ENCODE measurements around the gene E2F4.
A peak's percentile ranks its signal among the peaks of the same experiment; 100 is the strongest.

The E2F4 gene

DNA sequence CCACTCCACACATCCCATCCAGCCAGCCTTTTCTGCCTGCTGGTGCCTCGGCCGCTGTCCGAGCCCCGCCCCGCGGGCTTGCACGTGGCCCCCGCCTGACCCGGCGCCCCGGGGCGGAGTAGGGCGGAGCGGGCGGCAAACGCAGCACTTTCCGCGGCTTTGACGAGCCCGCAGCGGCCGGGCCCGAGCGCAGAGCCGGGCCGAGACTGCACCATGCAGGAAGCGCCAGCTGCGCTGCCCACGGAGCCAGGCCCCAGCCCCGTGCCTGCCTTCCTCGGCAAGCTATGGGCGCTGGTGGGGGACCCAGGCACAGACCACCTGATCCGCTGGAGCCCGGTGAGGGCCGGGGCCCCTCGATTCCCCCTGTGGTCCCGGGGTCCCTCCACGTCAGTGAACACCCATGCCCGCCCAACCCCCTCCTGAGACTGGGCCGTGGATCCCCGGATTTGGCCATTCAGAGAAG is 27.3 kb upstream of the E2F4 start, which contains the start of gene HSF4:
Gene HSF4 (plus strand): TSS at position 147 of the 463 bp plus-strand sequence. CDS start 67 bp downstream, at position 214.
- no peak for DNase-seq (ENCODE audit: low read depth)
- H3K4me3 ChIP-seq (ENCODE audit: low read length) = peak within 1 kb of the TSS; percentile 37
- TF ChIP-seq, protein P1, sequence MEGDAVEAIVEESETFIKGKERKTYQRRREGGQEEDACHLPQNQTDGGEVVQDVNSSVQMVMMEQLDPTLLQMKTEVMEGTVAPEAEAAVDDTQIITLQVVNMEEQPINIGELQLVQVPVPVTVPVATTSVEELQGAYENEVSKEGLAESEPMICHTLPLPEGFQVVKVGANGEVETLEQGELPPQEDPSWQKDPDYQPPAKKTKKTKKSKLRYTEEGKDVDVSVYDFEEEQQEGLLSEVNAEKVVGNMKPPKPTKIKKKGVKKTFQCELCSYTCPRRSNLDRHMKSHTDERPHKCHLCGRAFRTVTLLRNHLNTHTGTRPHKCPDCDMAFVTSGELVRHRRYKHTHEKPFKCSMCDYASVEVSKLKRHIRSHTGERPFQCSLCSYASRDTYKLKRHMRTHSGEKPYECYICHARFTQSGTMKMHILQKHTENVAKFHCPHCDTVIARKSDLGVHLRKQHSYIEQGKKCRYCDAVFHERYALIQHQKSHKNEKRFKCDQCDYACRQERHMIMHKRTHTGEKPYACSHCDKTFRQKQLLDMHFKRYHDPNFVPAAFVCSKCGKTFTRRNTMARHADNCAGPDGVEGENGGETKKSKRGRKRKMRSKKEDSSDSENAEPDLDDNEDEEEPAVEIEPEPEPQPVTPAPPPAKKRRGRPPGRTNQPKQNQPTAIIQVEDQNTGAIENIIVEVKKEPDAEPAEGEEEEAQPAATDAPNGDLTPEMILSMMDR (IDR thresholded peaks at IDR 0.05; ENCODE audit: insufficient read depth, low read depth, low read length, missing control alignments) = no peak

DNA sequence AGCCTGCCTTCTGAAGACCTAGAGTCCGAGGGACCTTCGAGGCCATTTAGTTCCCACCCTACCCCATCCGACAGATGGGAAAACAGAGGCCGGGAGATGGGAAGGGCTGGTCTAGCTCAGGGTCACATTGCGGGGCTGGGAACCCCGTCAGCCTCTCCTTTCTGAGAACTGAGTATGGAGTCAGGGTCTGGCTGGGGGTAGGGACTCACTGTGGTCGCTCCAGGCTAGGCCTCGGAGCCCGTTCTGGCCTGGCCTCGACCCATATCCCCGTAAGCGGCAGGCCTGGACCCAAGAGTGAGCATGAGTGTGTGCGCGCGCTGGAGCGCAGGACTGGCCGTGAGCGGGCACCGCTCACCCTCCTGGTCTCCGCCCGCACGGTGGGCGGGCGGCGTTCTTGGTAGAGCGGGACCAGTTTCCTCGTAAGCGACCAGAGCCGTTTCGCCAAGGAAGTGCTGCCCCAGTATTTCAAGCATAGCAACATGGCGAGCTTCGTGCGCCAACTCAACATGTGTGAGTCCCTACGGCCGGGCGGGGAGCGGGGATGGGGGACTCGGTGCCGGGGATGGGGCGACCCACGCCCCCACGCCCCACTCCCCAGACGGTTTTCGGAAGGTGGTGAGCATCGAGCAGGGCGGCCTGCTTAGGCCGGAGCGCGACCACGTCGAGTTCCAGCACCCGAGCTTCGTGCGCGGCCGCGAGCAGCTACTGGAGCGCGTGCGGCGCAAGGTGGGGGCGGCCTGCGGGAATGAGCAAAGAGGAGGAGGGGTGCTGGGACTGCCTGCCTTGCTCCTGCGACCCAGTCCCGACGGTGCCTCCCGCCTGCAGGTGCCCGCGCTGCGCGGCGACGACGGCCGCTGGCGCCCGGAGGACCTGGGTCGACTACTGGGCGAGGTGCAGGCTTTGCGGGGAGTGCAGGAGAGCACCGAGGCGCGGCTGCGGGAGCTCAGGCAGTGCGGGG is 26.6 kb upstream of the E2F4 start:
- H3K4me3 ChIP-seq (ENCODE audit: low read length) = no peak overlapping the region
- no peak for DNase-seq (ENCODE audit: low read depth)
- TF ChIP-seq, protein P1 (IDR thresholded peaks at IDR 0.05; ENCODE audit: insufficient read depth, low read depth, low read length, missing control alignments) = no peak

DNA sequence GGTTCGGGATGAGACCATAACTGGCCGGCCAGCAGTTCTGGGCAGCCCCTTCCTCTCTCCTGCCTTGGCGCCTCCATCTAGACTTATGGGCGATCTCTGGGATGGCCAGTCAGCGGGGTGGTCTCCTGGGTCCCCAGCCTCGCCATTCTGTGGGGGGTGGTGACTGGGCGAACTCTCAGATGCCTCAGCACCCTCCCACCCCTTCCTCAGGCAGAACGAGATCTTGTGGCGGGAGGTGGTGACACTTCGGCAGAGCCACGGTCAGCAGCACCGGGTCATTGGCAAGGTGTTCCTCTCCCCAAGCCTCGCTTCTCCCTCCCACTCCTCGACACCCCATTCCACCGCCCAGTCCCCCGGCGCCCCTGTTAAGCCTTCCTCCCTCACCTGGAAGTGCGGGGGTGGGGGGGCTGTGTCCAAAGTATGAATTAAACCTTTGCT is 25.8 kb upstream of the E2F4 start:
- no peak for DNase-seq (ENCODE audit: low read depth)
- H3K4me3 ChIP-seq (ENCODE audit: low read length) = no peak overlapping the region
- TF ChIP-seq, protein P1 (IDR thresholded peaks at IDR 0.05; ENCODE audit: insufficient read depth, low read depth, low read length, missing control alignments) = no peak

DNA sequence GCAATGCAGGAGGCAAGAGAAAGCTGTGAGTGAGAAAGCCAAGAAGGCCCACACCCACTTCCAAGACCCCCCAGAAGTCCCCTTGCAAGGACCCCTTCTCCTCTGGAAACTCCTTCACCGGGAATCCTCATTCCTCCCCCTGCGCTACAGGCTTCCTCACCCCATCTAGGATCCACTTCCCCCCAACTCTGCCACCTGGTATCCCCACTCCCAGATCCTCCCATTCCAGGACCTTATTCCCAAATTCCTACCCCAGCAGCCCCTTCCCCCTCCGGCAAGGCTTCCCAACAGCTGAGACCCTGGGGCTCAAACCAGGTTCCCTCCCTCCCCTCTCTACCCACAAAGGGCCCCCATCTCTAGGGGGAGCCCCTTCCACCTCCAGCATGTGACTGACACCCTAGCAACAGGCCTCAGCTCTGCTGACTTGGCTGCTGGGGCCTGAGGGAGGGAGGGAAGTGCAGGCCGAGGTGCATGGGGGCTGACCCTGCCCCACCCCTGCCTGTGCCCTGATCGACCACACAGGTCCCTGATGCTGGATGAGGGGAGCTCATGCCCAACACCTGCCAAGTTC is 25.3 kb upstream of the E2F4 start:
- DNase-seq (ENCODE audit: low read depth) = no peak
- TF ChIP-seq, protein P1 (IDR thresholded peaks at IDR 0.05; ENCODE audit: insufficient read depth, low read depth, low read length, missing control alignments) = no peak
- H3K4me3 ChIP-seq (ENCODE audit: low read length) = no peak overlapping the region

DNA sequence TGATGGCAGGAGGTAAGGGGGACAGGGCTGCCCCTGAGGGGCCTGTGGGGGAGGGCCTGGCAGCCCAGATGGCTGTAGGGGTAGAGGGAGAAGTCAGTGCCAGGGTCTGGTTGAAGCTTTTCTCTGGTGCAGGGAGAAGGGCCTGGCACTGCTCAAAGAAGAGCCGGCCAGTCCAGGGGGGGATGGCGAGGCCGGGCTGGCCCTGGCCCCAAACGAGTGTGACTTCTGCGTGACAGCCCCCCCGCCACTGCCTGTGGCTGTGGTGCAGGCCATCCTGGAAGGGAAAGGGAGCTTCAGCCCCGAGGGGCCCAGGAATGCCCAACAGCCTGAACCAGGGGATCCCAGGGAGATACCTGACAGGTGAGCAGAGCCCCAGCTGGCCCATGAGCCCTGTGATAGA is 24.4 kb upstream of the E2F4 start:
- TF ChIP-seq, protein P1 (IDR thresholded peaks at IDR 0.05; ENCODE audit: insufficient read depth, low read depth, low read length, missing control alignments) = no peak
- no peak overlapping the region for H3K4me3 ChIP-seq (ENCODE audit: low read length)
- DNase-seq (ENCODE audit: low read depth) = no peak

DNA sequence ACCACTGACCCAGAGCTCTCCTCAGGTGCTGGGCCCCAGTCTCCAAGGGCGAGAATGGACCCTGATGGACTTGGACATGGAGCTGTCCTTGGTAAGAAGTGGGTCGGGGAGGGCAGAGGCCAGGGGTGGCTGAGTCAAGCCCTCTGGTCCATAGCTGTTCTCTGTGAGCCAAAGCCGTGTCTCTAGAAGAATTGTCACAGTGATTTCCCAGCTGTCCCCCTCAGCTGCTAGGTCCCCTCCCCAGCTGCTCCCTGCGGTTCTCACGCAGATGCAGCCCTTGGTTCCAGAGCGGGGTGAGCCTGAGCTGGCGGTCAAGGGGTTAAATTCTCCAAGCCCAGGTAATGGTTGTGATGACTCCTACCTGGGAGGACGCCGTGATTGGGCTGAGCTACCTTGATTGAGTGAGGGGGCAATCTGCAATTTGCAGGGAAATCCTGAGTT is 22.9 kb upstream of the E2F4 start:
- DNase-seq (ENCODE audit: low read depth) = no peak
- no peak overlapping the region for H3K4me3 ChIP-seq (ENCODE audit: low read length)

More for the DNA sequence above, 22.9 kb upstream of the E2F4 start:
- TF ChIP-seq, protein P1 (IDR thresholded peaks at IDR 0.05; ENCODE audit: insufficient read depth, low read depth, low read length, missing control alignments) = no peak
